Medulla oblongata (tissue), 1 donor: Measurements from ENCODE around the gene RAB5B.
"Not testable (repeated sequence)": the region's sequence is repeated elsewhere in the genome, so short reads cannot be mapped to it uniquely, and the experiment has no call there.

ENCODE experiments used
- DNase-seq: peaks from one replicate; pipeline ENCODE4 v3.0.0-alpha.2; 2015; ENCODE audit errors: extremely low spot score

RAB5B gene

DNA sequence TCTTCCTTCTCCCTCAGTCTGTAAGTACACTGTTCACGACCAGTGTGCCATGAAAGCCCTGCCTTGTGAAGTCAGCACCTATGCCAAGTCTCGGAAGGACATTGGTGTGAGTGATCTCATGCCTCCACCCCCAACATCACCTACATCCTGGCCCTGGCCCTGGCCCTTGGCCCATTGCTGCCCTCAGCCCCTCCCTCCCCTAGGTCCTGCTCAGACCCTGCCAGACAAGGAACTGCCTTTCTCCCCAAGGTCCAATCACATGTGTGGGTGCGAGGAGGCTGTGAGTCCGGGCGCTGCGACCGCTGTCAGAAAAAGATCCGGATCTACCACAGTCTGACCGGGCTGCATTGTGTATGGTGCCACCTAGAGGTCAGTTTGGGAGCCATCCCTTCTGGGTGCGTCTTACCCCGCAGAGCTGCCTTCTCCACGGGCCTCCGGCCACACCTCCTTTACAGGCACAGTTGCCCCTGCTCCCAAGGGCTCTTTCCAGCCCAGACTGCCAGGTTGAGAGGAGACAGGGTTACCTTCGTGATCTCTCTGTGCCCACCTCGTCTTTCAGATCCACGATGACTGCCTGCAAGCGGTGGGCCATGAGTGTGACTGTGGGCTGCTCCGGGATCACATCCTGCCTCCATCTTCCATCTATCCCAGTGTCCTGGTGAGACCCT is 33.7 kb upstream of the RAB5B start:
- peak; percentile 93 for DNase-seq

DNA sequence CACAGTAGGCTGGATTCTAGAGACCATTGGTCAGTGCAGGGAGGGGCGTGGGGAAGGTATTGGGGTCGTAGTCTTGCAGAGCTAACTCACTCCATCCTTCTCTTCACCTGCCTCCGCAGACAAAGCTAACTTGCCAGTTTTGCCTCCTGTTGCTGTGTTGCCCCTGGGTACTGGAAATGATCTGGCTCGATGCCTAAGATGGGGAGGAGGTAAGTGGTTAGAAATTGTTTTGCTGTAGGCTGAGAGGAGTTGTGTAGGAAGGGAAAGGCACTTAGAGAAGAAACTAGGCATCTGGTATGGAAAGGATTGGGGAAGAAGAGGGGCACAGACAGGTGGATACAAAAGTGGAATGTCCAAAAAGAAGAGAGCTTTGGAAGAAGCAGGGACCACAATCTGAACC is 31.8 kb upstream of the RAB5B start:
- DNase-seq, result no peak

DNA sequence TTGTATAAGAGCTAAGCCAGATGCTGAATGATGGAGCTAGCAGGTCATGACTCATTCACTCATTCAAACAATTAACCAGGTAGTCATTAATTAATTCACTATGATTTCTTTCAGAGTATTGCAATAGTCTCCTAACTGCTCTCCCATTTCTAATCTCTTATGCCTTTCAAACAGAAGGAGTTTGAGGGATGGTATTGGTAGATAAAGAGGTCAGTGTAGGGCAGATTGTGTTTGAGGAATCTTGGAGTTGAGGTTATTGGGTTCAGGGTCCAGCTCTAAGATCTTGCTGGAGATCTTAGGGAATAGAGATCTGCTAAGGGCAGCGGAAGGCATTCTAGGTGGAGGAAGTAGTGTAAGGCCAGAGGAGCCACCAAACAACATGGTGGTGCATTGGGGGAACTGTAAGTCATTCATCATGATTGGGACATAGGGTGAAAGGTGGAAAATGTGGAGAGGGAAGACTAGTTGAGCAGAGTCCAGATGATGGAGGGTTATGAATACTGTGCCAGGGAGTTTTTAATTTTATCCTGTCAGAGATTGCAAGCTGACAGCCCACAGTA is 31.2 kb upstream of the RAB5B start:
- DNase-seq, result no peak

DNA sequence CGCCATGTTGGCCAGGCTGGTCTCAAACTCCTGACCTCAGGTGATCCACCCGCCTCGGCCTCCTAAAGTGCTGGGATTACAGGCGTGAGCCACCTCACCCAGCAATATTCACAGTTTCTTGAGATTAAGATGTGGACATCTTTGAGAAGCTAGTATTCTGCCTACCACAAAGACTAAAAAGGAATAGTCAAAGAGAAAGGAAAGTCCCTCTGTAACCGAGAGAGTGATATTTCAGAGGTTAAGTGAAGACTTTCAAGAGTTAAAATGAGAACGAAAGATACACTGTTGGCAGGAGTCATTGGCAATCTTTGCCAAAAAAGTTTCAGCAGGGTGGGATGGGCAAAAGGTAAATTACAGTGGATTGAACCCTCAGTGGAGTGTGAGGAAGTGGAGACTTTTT is 27.3 kb upstream of the RAB5B start:
- no peak for DNase-seq

DNA sequence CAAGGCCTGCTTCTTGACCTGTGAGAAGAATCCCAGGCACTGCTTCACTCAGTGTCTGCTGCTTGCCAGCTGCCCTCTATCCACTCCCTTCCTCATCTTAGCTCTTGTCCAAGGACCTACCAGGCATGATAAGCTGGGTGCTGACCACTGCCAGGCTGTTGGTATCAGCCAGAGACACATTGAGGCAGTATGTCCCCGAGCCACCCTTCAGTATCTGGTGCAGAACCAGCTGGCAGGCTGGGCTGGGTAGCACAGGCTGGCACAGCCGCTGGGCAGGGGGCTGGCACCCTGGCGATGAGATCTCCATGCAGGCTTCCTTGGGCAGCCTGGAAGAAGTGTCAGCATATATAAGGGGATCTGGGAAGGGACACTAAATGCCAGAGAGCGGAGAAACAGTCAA is 18.5 kb upstream of the RAB5B start:
- DNase-seq, result no peak

DNA sequence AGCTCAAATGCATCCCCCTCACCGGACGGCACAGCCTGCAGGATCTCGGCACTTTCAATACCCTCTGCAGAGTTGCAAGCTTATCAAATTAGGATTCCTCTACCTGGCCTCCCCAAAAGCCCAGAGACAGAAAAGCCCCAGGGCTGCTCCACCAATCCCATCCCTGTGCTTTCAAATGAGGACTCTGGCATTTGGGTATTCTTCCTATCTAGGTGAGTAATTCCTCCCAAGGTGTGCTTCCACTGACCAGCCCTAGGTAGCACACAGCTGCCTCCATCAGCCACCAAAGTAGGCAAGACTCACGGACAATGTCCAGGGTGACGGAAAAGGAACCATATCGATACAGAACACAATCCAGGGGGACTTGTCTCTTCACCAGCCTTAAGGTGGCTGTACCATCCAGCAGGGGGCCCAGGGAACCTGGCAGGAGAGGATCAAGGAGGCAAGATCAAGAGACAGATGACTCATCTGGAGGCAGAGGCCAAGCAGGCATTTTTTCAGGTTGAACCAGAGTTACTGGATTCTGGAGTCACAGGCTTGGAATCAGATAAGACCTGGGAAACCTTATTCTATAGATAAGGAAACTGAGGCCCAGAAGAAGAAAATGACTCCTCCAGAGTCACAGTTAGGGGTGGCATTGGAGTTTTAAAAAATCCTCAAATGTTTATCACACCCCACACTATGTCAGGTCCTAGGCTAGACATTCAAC is 17.9 kb upstream of the RAB5B start:
- no peak for DNase-seq

DNA sequence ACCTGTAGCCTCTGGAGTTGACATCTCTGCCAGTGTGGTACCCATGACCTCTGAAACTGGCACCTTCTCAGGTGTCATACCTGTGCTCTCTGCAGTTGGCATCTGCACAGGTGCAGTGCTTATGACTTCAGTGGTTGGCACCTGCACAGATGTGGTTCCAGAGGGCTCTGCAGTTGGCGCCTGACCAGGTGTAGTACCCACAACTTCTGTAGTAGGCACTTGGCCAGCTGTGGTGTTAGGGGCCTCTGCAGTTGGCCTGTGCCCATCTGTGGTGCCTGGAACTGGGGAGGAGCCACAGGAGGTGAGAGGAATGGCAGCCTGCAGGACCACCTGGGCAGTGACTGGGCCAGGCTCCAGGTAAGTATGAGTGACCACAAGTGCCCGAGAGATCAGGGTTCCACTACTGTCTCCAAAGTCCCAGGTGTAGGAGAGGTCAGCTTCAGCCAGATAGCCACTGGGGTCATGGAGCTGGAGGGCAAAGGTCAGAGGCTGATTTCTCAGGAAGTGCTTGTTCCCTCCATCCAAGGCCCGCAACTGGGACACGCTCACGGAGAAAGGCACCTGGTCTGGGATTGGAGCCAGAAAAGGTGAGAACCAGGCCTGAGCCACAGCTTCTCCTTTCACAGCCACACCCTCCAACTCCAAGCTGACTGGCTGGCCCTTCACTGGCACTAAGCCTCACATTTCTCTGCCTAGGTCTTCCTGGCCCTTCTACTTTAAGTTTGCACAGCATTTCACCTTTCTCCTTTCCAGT is 16.6 kb upstream of the RAB5B start:
- DNase-seq, result no peak

DNA sequence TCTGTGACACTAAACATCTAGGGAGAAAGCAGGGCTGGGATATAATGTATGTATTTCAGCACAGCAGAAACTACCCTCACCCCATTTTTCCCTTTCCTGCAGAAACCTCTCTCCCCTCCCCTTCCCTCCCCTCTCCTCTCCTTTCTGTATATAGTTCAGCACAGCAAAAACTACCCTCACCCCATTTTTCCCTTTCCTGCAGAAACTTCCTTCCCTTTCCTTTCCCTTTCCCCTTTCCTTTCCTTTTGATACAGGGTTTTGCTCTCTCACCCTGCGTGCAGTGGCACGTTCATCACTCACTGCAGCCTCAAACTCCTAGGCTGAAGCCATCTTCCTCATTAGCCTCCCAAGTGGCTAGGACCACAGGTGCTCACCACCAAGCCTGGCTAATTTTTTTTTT is 10.1 kb upstream of the RAB5B start:
- no peak for DNase-seq

DNA sequence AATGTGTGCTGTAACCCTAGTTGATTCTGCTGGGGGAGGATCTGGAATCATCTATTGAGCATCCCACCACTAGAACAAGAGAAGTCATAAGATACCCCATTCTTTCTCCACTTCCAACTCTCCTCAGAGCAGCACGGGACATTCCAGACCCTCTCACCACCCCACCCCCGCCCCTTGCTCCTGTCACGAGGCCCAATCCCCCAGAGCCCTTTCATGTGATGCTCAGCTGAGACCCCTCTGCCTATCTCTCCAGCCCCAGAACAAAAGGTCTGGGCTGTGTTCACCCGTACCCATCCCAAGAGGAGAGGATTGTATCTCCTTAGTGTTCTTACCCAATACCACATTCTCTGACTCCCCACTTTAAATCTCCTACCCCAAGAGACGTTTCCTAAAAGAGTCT is 8.6 kb upstream of the RAB5B start:
- no peak for DNase-seq

DNA sequence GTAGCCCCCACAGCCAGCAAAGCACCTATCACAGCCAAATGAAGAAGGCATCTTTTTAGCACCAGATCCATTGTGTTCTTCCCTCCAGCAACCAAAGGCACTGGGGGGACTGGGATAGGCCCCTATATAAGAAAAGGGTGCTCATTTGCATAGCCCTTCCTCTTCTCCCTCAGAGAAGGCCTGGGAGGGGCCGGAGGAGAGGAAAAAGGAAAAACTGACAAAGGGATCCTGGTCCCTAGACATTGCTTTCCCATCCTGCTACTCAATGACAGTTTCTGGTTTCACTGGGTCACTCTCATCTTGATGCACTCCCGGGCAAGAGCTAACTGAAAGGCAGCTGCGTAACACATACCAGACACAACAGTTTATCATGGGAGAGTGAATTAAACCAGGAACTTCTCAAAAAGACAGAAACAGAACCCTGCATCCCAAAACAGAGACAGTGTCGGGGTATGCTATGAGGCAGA is 7.9 kb upstream of the RAB5B start, which contains the start of gene PMEL:
Gene PMEL (minus strand): TSS at position 102 of the 467 bp plus-strand sequence. CDS start 31 bp downstream, at position 71.
- no peak for DNase-seq

DNA sequence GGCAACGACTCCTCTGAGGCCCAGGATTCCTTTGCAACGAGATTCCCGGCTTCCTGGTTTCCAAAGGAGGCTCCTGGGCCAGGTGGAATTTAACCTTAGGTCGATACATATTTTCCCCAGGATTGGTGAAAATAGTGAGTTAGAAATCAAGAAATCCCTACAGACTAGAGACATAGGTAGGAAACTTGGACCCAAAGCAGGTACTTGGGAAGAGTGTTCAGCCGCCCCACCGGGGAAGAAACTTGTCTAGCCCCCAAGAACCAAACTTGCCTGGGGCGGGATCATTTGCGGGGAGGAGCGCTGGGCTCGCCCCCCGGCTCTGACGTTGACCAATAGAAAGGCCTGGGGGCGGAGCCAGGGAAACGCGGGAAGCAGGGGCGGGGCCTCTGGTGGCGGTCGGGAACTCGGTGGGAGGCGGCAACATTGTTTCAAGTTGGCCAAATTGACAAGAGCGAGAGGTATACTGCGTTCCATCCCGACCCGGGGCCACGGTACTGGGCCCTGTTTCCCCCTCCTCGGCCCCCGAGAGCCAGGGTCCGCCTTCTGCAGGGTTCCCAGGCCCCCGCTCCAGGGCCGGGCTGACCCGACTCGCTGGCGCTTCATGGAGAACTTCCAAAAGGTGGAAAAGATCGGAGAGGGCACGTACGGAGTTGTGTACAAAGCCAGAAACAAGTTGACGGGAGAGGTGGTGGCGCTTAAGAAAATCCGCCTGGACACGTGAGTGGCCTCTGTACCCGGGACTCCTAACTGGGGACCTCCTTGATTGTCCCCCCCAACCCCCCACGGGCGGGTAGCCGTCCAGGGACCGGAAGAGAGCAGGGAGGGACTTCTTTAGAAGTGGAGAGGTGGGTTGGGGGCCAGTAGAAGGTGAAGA is 7.2 kb upstream of the RAB5B start, which contains the start of gene CDK2:
Gene CDK2 (plus strand): TSS at position 423 of the 874 bp plus-strand sequence. CDS start 179 bp downstream, at position 602.
- peak; percentile 91 for DNase-seq

DNA sequence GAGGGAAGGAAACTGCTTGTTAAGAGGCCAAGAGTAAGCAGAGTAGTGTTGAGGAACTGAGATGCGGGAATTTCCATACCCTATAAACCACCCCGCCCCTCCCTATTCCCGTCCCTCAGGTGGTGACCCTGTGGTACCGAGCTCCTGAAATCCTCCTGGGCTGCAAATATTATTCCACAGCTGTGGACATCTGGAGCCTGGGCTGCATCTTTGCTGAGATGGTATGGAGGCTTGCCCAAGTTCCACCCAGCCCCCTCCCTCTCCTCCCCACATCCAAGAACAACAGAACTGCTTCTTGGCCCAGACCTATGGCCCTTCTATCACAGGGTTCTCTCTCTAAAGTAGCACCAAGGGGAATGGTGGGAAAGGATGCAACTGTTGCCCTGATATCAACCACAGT is 4.5 kb upstream of the RAB5B start:
- DNase-seq, result no peak

DNA sequence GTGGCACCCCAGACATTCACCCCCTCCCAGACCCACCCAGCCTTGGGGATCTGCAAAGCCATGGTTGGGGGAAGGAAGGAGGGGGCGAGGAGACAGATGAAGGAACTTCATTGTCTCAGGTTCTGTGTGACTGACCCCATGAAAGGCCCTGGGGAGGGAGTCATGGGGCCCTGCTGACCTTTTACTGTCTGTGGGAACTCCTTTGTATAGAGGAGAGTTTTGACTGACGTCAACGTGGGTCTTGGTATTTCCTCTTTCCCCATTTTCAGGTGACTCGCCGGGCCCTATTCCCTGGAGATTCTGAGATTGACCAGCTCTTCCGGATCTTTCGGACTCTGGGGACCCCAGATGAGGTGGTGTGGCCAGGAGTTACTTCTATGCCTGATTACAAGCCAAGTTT is 3.1 kb upstream of the RAB5B start:
- DNase-seq, result no peak

DNA sequence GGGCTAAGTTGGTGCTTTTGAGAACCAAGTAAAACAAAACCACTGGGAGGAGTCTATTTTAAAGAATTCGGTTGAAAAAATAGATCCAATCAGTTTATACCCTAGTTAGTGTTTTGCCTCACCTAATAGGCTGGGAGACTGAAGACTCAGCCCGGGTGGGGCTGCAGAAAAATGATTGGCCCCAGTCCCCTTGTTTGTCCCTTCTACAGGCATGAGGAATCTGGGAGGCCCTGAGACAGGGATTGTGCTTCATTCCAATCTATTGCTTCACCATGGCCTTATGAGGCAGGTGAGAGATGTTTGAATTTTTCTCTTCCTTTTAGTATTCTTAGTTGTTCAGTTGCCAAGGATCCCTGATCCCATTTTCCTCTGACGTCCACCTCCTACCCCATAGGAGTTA is 1.8 kb upstream of the RAB5B start:
- DNase-seq, result no peak

DNA sequence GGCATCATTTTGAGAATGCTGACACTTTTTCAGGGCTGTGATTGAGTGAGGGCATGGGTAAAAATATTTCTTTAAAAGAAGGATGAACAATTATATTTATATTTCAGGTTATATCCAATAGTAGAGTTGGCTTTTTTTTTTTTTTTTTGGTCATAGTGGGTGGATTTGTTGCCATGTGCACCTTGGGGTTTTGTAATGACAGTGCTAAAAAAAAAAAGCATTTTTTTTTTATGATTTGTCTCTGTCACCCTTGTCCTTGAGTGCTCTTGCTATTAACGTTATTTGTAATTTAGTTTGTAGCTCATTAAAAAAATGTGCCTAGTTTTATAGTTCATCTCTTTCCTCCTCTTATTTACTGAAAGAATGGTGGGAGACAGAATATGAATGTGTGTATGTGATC is 1.4 kb upstream of the RAB5B start:
- no peak for DNase-seq

DNA sequence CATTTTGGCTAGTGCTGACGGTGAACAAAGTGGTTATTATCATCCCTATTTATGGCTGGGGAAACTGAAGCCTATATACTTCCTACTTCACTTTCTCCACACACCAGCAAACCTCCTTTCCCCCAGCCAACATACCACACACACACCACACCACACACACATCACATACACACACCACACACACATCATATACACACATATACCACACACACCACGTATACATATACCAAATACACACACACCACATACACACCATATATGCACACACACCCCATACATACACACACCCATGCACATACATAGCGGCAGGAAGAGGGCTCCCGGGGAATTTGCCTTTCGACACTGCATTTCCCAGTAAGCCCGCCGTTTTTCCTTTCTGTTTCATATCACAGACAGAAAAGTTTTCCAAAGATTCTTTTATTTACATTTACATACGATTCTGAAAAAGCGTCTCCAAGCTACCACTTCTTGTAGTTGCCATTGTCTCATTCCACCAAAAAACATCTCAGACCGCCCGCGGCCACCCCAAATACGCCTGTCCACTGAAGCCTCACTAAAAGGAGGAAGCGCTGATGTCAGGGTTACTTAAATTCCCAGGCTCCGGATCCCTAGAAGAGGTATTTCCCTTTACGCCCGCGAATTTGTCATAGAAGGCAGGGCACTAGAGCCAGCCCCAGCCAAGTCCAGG is 823 bp upstream of the RAB5B start:
- DNase-seq, result no peak

DNA sequence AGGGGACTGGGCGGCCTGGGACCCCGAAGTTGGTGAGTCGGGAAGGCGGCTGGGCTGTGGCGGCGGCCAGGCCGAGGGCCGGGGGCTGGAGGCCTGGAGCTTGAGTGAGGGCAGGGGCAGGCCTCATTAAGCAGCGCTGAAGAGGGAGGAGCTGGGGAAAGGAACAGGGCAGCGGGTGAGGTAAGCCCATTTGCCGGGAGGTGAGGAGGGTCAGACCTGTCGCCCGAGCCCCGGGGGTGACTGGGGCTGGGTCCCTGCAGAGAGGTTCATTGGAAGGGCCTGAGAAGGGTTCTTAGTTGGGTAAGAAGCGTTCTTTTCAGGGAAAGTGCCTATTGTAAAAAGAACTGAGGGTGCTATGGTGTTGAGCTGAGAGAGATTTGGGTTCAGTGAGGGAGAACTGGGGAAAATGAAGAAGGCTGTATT is 441 bp downstream of the RAB5B start:
- peak; percentile 25 for DNase-seq

DNA sequence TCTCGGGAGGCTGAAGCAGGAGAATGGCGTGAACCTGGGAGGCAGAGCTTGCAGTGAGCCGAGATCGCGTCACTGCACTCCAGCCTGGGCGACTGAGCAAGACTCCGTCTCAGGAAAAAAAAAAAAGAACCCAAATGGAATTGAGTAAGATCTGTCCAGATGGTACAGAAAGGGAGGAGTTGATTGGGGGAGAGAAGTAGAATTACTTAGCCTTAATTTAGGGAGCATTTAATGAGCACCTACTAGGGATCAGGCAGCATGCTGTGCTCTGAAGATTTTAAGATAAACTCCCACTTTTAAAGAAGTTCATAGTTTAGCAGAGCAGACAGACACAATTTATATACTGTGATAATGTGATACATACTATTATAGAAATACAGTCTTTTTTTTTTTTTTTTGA is 4.5 kb downstream of the RAB5B start:
- no peak for DNase-seq

DNA sequence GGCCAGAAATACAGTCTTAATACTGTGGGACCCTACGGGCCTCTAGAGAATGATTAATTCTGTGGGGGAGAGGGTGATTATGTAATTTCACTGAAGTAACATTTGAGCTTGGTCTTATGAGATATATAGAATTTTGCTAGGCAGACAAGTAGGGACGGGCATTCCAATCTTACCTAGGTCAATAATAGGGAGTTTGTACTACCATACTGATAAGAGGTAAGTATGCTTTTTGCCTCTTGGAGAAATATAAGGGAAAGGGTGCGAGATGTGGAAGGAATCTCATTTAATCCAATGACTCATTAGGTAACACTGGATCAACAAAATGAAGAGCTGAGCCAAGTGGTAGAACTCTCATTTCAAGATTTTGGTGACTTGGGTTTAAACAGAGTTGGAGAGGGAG is 5.2 kb downstream of the RAB5B start:
- DNase-seq, result no peak

DNA sequence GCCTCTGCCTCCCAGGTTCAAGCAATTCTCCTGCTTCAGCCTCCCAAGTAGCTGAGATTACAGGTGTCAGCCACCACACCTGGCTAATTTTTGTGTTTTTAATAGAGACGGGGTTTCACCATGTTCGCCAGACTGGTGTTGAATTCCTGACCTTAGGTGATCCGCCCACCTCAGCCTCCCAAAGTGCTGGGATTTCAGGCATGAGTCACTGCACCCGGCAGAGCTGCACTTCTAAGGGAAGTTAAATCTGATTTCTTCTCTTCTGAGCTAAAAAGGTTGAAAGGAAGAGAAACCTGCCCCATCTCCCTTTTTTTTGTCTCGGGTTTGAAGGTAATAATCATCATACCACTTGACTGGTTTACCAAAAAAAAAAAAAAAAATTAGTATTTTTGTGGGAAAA is 8.0 kb downstream of the RAB5B start:
- DNase-seq, result not testable (repeated sequence)
